Fibroblast of lung (primary cell): Measurements from ENCODE around the gene NRIP1. TPM values are rescaled to one million over a fixed set of nuclear protein-coding genes. Genes with fewer than 3 reads are reported as not detected.

Source experiments
- DNase-seq, 2 donors: peaks; one replicate each; pipeline versions ENCODE4 v3.0.0 to v3.0.0-alpha.2; 2010; ENCODE audit warnings: low read depth in 2 of 2
- H2AFZ ChIP-seq: 2 replicates; pipeline ENCODE4 v1.5.1; 2012; ENCODE audit warnings: low read length, control low read depth, inconsistent platforms
- H3K27ac ChIP-seq: 2 replicates; pipeline ENCODE4 v1.5.1; 2011; ENCODE audit warnings: low read length, control low read depth; ENCODE audit not compliant: insufficient read depth
- H3K27me3 ChIP-seq: 2 replicates; pipeline ENCODE4 v1.5.1; 2011; ENCODE audit warnings: mild to moderate bottlenecking, low read length; ENCODE audit not compliant: control insufficient read depth, insufficient read depth
- H3K36me3 ChIP-seq: 2 replicates; pipeline ENCODE4 v1.5.1; 2011; ENCODE audit warnings: low read length; ENCODE audit not compliant: control insufficient read depth, insufficient read depth
- H3K4me1 ChIP-seq: 2 replicates; pipeline ENCODE4 v1.5.1; 2011; ENCODE audit warnings: low read length; ENCODE audit not compliant: control insufficient read depth, insufficient read depth; ENCODE audit errors: extremely low read depth
- H3K4me2 ChIP-seq: 2 replicates; pipeline ENCODE4 v1.5.1; 2011; ENCODE audit warnings: low read length, control low read depth; ENCODE audit not compliant: insufficient read depth; ENCODE audit errors: extremely low read depth
- H3K4me3 ChIP-seq, 4 experiments: fragments of 200-600 bp in 1 of 4; sonication (generic) in 1 of 4; replicated peaks in 1 of 4; 2 replicates each; pipeline ENCODE4 v1.5.1; 2011 to 2016; ENCODE audit warnings: low read length in 4 of 4, low read depth in 3 of 4, mild to moderate bottlenecking in 3 of 4, control low read depth in 2 of 4, inconsistent platforms in 1 of 4, mixed read lengths in 1 of 4; ENCODE audit not compliant: insufficient read depth in 1 of 4; ENCODE audit errors: control extremely low read depth in 1 of 4
- H3K79me2 ChIP-seq: 2 replicates; pipeline ENCODE4 v1.5.1; 2012; ENCODE audit warnings: mild to moderate bottlenecking, low read length, inconsistent platforms; ENCODE audit not compliant: control insufficient read depth, insufficient read depth
- H3K9ac ChIP-seq: 2 replicates; pipeline ENCODE4 v1.5.1; 2011; ENCODE audit warnings: mild to moderate bottlenecking, low read length, control low read depth; ENCODE audit not compliant: insufficient read depth
- H3K9me3 ChIP-seq: 2 replicates; pipeline ENCODE4 v1.5.1; 2012; ENCODE audit warnings: low read depth, low read length; ENCODE audit not compliant: control insufficient read depth, insufficient read depth
- H4K20me1 ChIP-seq: 2 replicates; pipeline ENCODE4 v1.5.1; 2011; ENCODE audit warnings: low read length; ENCODE audit not compliant: control insufficient read depth, insufficient read depth; ENCODE audit errors: extremely low read depth
- EZH2 ChIP-seq: IDR thresholded peaks from 2 replicates; pipeline ENCODE4 v1.5.1; 2012; ENCODE audit warnings: low read length, control low read depth, mild to moderate bottlenecking; ENCODE audit errors: missing control alignments
- polyA plus RNA-seq, 2 donors: library from polyadenylated mRNA; depleted of rRNA in 1 of 2; stranded (reverse) in 1 of 2; unstranded in 1 of 2; fragments of >200 nt; gene quantifications; 2 replicates each; pipeline ENCODE4 v1.2.1, GENCODE V29; 2011 to 2012; ENCODE audit warnings: missing spikeins in 1 of 2
- total RNA-seq: library from RNA; depleted of rRNA; stranded (reverse); fragments of >200 nt; gene quantifications from 2 replicates; pipeline ENCODE4 v1.2.1, GENCODE V29; 2014
- TF ChIP-seq, protein P1 (sequence below), 2 donors: IDR thresholded peaks in 1 of 2; conservative IDR thresholded peaks in 1 of 2; 1 replicate in 1 of 2; 2 replicates in 1 of 2; pipeline ENCODE4 v1.5.1; 2011 to 2012; ENCODE audit warnings: low read length in 2 of 2, control low read depth in 1 of 2, inconsistent platforms in 1 of 2, low read depth in 1 of 2, mild to moderate bottlenecking in 1 of 2

Gene NRIP1
- total and polyA plus RNA-seq, 2 donors (not counting 1 experiment from before 2014, with no cell fraction given): 17.8 to 24.8 TPM

DNA sequence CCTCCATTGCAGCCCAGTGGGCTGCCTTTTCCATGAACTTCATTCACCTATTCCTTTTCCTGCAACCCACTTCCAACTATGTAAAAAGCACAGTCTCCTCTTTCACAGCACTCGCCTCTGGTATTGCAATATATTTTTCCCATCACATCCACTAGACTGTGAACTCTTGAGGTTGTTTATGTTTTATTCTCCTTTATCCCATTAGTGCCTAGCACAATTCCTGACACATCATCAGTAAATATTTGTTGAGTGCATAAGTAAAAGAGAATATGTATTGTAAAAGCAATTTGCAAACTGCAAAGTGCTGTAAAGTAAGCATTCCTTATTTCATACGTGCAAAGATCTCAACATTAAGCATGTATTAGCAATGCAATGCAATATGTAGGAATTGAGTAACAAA lies 27.9 kb upstream of the NRIP1 start:
- H3K4me3 ChIP-seq: no peak overlapping the region
- no peak overlapping the region for H2AFZ ChIP-seq
- H3K4me2 ChIP-seq: no peak overlapping the region
- no peaks in the 10 kb centered on the region for H3K36me3 ChIP-seq
- TF ChIP-seq, protein P1, sequence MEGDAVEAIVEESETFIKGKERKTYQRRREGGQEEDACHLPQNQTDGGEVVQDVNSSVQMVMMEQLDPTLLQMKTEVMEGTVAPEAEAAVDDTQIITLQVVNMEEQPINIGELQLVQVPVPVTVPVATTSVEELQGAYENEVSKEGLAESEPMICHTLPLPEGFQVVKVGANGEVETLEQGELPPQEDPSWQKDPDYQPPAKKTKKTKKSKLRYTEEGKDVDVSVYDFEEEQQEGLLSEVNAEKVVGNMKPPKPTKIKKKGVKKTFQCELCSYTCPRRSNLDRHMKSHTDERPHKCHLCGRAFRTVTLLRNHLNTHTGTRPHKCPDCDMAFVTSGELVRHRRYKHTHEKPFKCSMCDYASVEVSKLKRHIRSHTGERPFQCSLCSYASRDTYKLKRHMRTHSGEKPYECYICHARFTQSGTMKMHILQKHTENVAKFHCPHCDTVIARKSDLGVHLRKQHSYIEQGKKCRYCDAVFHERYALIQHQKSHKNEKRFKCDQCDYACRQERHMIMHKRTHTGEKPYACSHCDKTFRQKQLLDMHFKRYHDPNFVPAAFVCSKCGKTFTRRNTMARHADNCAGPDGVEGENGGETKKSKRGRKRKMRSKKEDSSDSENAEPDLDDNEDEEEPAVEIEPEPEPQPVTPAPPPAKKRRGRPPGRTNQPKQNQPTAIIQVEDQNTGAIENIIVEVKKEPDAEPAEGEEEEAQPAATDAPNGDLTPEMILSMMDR (conservative IDR thresholded peaks at IDR 0.05 in 1 of 2, IDR thresholded peaks at IDR 0.05 in 1 of 2; ENCODE audit: low read depth in 1 of 2, low read length in 2 of 2): no peak
- TF ChIP-seq EZH2: no peak
- no peaks in the 10 kb centered on the region for H3K9me3 ChIP-seq
- H3K27ac ChIP-seq: no peak overlapping the region
- no peak overlapping the region for H3K9ac ChIP-seq
- no peak for DNase-seq
- no peaks in the 10 kb centered on the region for H3K79me2 ChIP-seq
- no peaks in the 10 kb centered on the region for H4K20me1 ChIP-seq
- H3K4me1 ChIP-seq: no peaks in the 10 kb centered on the region
- H3K27me3 ChIP-seq: no peaks in the 10 kb centered on the region

GRCh38 chr21:15090390-15090789 lies 25.6 kb upstream of the NRIP1 start:
- H3K4me1 ChIP-seq: no peaks in the 10 kb centered on the region
- H3K4me3 ChIP-seq: no peak overlapping the region
- H3K4me2 ChIP-seq: no peak overlapping the region
- DNase-seq: no peak
- H3K27me3 ChIP-seq: no peaks in the 10 kb centered on the region
- H3K36me3 ChIP-seq: no peaks in the 10 kb centered on the region
- TF ChIP-seq EZH2: no peak
- TF ChIP-seq, protein P1 (conservative IDR thresholded peaks at IDR 0.05 in 1 of 2, IDR thresholded peaks at IDR 0.05 in 1 of 2; ENCODE audit: low read depth in 1 of 2, low read length in 2 of 2): no peak
- no peak overlapping the region for H3K9ac ChIP-seq
- no peaks in the 10 kb centered on the region for H3K9me3 ChIP-seq
- H4K20me1 ChIP-seq: no peaks in the 10 kb centered on the region
- no peak overlapping the region for H3K27ac ChIP-seq
- no peaks in the 10 kb centered on the region for H3K79me2 ChIP-seq
- no peak overlapping the region for H2AFZ ChIP-seq

- Histone ChIP-seq H3K27ac (no peak overlapping the region), H3K9ac (no peak overlapping the region), H3K27me3 (no peaks in the 10 kb centered on the region), H3K9me3 (no peaks in the 10 kb centered on the region), H4K20me1 (no peaks in the 10 kb centered on the region), H3K4me1 (no peaks in the 10 kb centered on the region), H3K79me2 (no peaks in the 10 kb centered on the region), H3K4me3 (no peak overlapping the region), H2AFZ (no peak overlapping the region), H3K36me3 (no peaks in the 10 kb centered on the region), H3K4me2 (no peak overlapping the region)
- TF ChIP-seq EZH2: no peak
- TF ChIP-seq, protein P1 (conservative IDR thresholded peaks at IDR 0.05 in 1 of 2, IDR thresholded peaks at IDR 0.05 in 1 of 2; ENCODE audit: low read depth in 1 of 2, low read length in 2 of 2): no peak
- no peak for DNase-seq
These were observed 23.7 kb upstream of the NRIP1 start for GRCh38 chr21:15088488-15088887.
